ENCODE measurements around the gene TGFB2.

The TGFB2 gene

DNA sequence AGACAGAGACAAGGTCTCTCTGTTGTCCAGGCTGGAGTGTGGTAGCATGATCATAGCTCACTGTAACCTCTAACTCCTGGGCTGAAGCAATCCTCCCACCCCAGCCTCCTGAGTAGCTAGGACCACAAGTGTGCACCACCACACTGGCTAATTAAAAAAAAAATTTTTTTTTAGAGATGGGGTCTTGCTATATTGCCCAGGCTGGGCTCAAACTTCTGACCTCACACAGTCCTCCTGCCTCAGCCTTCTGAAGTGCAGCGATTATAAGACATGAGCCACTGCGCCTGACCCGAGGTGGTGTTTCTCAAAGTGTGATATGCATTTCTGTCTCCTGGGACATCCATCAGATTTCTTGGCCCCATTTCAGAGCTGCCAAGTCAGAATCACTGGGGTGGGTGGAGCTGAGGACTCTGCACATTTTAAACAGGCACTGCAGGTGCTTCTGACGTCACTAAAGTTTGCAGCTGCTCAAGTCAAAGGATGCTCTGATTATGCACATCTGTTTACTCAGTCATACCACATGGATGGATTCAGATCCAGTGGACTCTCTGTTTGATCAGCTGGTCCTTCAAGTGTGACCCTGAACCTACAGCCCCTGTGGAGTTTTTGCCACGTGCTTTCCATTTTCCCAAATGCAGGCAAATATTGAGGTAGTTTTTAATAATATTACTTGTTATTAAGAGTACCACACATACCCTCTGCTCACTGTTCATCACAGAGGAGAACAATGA, 21.4 kb downstream of the TGFB2 start:
- H3K4me3 ChIP-seq (replicated peaks; ENCODE audit: insufficient read depth, low read length) = no peak overlapping the region
- no peak overlapping the region for H3K27ac ChIP-seq (replicated peaks)
- H3K27me3 ChIP-seq (ENCODE audit: insufficient read depth, poor library complexity, severe bottlenecking) = no peaks in the 10 kb centered on the region
- no peak for DNase-seq (ENCODE audit: low read depth in 1 of 2, low spot score in 1 of 2)
- TF ChIP-seq REST (IDR thresholded peaks at IDR 0.05; ENCODE audit: insufficient replicate concordance, low read depth) (no peak), SPI1 (IDR thresholded peaks at IDR 0.05; ENCODE audit: borderline replicate concordance, low read depth) (no peak), GABPA (IDR thresholded peaks at IDR 0.05; ENCODE audit: low read depth) (no peak)
- TF ChIP-seq, protein P1, sequence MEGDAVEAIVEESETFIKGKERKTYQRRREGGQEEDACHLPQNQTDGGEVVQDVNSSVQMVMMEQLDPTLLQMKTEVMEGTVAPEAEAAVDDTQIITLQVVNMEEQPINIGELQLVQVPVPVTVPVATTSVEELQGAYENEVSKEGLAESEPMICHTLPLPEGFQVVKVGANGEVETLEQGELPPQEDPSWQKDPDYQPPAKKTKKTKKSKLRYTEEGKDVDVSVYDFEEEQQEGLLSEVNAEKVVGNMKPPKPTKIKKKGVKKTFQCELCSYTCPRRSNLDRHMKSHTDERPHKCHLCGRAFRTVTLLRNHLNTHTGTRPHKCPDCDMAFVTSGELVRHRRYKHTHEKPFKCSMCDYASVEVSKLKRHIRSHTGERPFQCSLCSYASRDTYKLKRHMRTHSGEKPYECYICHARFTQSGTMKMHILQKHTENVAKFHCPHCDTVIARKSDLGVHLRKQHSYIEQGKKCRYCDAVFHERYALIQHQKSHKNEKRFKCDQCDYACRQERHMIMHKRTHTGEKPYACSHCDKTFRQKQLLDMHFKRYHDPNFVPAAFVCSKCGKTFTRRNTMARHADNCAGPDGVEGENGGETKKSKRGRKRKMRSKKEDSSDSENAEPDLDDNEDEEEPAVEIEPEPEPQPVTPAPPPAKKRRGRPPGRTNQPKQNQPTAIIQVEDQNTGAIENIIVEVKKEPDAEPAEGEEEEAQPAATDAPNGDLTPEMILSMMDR (IDR thresholded peaks at IDR 0.05; ENCODE audit: insufficient read depth, low read length) = no peak

GRCh38 chr1:218367118-218367517, 22.0 kb downstream of the TGFB2 start:
- TF ChIP-seq, protein P1 (IDR thresholded peaks at IDR 0.05; ENCODE audit: insufficient read depth, low read length) = no peak
- no peak for TF ChIP-seq REST (IDR thresholded peaks at IDR 0.05; ENCODE audit: insufficient replicate concordance, low read depth)
- TF ChIP-seq POLR2AphosphoS5 (IDR thresholded peaks at IDR 0.05; ENCODE audit: low read depth) = no peak
- no peak overlapping the region for H3K4me3 ChIP-seq (replicated peaks; ENCODE audit: insufficient read depth, low read length)
- H3K27ac ChIP-seq (replicated peaks) = no peak overlapping the region
- no peaks in the 10 kb centered on the region for H3K27me3 ChIP-seq (ENCODE audit: insufficient read depth, poor library complexity, severe bottlenecking)
- no peak for DNase-seq (ENCODE audit: low read depth in 1 of 2, low spot score in 1 of 2)

- Histone ChIP-seq H3K27me3 (ENCODE audit: insufficient read depth, poor library complexity, severe bottlenecking) (no peaks in the 10 kb centered on the region), H3K27ac (replicated peaks) (no peak overlapping the region), H3K4me3 (replicated peaks; ENCODE audit: insufficient read depth, low read length) (no peak overlapping the region)
- TF ChIP-seq GABPA (IDR thresholded peaks at IDR 0.05; ENCODE audit: low read depth) (no peak), POLR2AphosphoS5 (IDR thresholded peaks at IDR 0.05; ENCODE audit: low read depth) (no peak), SPI1 (IDR thresholded peaks at IDR 0.05; ENCODE audit: borderline replicate concordance, low read depth) (no peak), REST (IDR thresholded peaks at IDR 0.05; ENCODE audit: insufficient replicate concordance, low read depth) (no peak)
- TF ChIP-seq, protein P1 (IDR thresholded peaks at IDR 0.05; ENCODE audit: insufficient read depth, low read length) = no peak
- DNase-seq (ENCODE audit: low read depth in 1 of 2, low spot score in 1 of 2) = no peak
These were observed 23.6 kb downstream of the TGFB2 start for GRCh38 chr1:218368686-218369085.
